GM21825 (cell line): ENCODE results near the gene NPAT.
A peak's percentile ranks its signal among the peaks of the same experiment; 100 is the strongest.
"Not testable (repeated sequence)": the region's sequence is repeated elsewhere in the genome, so short reads cannot be mapped to it uniquely, and the experiment has no call there.

Experiments used
- ATAC-seq: cut with Tn5 transposase; IDR thresholded peaks from one replicate; pipeline ENCODE4 v1.9.1; 2021; ENCODE audit warnings: mild to moderate bottlenecking, moderate library complexity; ENCODE audit not compliant: unreplicated experiment

NPAT gene

DNA sequence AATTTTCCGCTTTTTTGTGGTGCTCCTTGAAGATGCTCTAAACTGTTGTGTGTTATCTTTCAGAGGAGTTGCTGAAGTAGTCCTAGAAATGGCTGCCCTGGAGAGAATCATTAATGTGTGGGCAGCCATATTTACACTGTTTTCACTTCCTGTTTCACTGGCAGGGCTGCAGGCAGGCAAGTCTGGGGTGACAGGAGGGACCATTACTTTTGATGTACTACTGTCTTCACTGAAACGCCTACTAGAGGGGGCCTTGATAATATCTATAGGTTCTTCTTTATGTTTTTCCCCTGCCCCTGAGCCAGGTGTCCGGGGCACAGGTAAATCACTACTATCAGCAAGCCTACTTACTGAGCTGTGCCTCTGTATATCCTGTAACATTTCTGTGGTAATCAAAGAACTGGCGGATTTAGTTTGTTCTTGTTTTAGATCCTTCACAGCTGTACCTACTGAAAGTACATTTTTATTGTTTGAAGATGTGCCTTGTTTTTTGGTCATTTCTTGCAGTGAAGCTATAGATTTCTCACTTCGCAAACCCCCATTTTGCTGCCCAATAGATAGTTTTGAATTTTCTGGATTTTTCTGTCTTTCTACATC is 61.4 kb downstream of the NPAT start:
- peak; percentile 97 for ATAC-seq

- ATAC-seq = no peak
These were observed 67.8 kb downstream of the NPAT start for GRCh38 chr11:108154591-108154990.

GRCh38 chr11:108148556-108148955 is 73.9 kb downstream of the NPAT start:
- ATAC-seq = no peak

- ATAC-seq = no peak
These were observed 75.3 kb downstream of the NPAT start for GRCh38 chr11:108147150-108147549.

DNA sequence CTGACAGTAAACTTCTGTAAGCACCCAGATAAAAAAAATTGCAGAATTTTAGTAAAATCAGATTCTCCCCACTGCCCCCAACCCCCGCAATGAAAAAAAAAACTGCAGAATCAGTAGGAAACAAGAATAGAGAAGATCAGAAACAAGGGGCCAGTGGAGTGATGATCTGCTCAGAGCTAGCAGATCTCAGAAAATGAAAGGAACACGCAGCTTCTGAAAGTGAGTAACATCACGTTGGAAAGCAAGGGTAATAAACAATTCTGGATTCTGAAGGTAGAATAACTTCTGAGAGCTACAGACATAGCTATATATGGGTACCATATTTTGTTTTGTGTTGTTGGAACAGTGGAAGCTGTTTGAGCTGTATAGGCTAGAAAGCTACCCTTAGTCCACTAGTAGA is 77.8 kb downstream of the NPAT start:
- no peak for ATAC-seq

- no peak for ATAC-seq
These were observed 80.1 kb downstream of the NPAT start for GRCh38 chr11:108142304-108142703.

DNA sequence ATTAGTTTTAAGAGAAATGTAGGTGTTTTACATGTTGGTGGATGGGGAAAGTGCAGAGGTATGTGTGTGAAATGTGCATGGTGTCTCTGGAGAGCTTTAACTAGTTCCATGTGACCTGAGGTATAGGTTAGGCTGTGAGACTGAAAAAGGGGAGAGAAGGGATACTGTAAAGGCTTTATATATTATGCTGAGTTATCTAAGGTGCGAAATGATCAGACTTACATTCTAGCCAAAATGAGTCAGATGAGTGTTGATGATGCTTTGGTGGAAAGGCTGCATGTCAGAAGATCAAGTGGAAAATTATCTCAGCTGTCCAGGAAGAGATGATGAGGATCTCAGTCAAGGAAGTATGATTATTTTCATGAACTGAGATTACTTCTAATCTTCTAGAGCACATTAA is 85.2 kb downstream of the NPAT start:
- no peak for ATAC-seq

- no peak for ATAC-seq
These were observed 86.4 kb downstream of the NPAT start for GRCh38 chr11:108135845-108136544.

GRCh38 chr11:108132993-108133538 is 89.4 kb downstream of the NPAT start:
- ATAC-seq = not testable (repeated sequence)

- no peak for ATAC-seq
These were observed 90.4 kb downstream of the NPAT start for GRCh38 chr11:108131993-108132392.

DNA sequence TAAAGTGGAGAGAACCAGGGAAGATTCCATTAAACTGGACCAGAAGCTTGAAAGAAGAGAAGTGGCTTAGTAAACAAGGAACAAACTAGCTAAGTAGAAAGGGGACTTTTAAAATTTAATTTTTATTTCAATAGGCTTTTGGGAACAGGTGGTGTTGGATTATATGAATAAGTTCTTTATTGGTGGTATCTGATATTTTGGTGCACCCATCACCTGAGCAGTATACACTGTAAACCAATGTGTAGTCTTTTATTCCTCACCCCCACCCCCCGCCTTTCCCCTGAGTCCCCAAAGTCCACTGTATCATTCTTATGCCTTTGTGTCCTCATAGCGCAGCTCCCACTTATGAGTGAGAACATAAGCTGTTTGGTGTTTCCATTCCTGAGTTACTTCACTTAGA is 93.7 kb downstream of the NPAT start:
- ATAC-seq = no peak

DNA sequence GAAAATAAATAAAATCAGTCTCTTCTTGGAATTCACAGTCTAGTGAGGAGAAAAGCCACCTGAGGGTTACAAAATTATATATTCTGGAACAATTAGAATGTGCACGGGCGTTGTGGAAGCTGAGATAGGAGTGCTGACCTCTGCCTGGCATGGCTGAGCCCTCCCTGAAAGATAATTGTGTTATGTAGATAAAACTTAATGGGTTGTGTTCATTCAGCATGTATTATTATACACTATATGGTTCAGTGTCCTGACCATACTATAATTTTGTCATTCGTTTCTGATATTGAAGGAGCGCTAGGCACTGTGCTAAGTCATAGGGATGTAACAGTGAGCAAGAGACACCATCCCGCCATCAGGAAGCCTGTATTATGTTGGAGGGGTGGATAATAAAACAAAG is 97.3 kb downstream of the NPAT start:
- no peak for ATAC-seq

DNA sequence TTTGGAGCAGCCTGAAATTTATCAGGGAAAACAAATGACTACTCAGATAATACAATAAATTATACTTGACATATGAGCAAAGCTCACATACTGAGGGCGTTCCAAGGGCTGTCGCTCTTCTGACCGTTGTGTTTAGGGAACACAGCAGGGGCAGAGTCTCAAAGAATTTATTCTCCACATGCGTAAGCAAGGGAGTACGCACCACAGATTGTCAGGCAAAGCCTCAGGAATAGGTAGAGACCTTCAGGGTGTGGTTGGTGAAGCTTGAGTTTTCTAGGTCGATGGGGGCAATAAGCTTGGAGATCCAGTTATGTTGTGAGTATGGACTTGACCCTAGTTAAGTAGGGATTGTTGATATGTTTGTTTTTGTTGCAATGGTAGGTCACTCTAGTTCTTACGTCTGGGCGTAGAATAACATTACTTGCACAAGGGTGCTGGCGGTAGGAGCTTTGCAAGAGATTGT is 100.2 kb downstream of the NPAT start:
- ATAC-seq = no peak

DNA sequence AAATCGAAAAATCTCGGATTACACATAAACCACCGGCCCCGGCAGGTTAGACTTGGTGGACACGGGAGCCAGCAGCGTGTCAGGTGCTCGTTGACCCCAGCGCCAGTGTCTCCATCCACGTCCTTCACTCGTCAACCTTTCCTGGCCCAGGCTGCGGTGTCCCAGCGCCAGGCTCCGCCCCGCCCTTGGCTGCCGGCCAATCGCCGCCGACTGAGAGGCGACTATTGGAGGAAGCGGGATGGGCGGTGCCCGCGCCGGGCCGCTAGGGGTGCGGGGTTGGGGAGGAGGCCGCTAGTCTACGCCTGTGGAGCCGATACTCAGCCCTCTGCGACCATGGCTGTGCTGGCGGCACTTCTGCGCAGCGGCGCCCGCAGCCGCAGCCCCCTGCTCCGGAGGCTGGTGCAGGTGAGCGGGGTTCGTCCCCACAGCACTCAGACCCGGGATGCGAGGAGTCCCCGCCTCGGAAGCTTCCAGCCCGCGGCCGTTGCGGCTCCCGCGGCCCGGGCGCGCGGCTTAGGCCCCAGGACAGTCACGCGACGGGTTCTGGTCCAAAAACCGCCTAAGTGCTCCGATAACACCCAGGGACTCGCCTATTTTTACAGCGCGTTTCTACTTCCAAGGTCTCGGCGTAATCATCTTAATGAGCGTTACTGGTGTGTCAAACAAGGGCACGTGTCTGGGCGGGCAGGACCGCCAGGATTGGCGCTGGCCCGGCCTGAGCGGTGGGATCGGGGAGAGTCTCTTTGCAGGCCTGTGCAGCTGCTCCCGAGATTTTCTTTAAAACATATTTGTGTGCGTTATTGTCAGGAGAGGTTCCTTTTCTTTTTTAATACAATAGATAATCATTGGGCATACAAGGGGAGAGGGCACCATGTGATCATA is 100.9 kb downstream of the NPAT start, which contains the start of gene ACAT1:
TSS of gene ACAT1 (plus strand) at position 294 of the 882 bp plus-strand sequence. CDS start at position 334, 40 bp downstream.
- peak; percentile 96 for ATAC-seq

DNA sequence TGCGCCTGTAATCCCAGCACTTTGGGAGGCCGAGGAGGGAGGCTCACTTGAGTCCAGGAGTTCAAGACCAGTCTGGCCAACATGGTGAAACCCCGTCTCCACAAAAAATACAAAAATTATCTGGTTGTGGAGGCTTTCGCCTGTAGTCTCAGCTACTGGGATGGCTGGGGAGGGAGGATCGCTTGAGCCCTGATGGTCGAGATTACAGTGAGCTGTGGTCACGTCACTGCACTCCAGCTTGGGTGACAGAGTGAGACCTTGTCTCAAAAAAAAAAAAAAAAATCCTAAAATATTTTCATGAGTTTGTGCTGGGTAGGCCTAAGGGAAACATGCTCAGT is 101.5 kb downstream of the NPAT start:
- not testable (repeated sequence) for ATAC-seq

DNA sequence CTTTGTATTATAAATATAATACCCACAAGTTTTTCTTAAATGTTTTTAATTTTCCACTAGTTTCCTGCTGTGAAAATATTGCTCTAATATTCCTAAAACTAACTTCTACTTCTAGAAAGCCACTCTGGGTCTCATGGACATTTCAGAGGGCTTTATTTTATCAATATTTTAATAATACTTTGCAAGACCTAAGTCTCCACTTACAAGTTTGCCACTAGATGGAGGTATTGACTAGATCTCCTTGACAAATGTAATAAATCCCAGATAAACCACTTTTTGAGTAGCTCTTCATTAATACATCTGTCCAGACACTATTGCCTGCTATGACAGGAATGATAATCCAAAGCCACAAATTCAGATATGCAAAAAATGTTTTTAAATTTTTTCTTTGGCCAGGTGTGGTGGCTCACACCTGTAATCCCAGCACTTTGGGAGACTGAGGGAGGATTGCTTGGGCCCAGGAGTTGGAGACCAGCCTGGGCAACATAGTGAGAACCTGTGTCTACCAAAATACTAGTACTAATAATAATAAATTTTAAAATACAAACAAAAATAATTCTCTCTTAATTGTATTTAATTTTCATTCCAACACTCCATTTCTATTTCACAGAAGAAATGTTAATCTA is 104.6 kb downstream of the NPAT start:
- no peak for ATAC-seq

DNA sequence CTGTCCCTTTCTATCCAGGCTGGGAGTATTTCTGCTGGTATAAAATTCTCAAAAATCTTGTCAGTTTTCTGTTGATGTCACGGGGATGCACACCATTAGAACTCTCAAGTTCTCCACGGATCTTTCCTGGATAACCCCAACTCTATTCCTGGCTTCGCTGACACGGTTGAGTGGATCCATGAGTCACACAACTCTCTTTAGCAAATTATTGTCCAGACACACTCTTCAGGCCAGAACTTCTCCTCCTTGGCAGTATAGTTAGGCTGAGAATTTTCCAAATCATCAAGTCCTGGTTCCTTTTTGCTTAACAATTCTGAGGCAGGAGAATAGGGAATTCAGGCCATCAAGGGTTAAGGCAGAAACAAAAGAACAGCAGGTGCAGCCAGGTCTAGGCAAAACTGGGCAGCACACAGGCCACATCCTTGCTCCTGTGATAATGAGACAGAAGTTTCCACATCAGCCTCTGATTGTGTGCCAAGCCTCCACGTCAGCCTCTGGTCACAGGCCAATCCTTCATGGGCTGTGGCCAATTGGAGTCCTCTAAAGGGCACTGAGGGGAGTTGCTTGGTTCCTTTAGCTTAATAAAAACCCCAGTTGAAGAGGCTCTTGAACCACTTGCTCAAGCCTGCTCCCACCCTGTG is 106.8 kb downstream of the NPAT start:
- no peak for ATAC-seq

DNA sequence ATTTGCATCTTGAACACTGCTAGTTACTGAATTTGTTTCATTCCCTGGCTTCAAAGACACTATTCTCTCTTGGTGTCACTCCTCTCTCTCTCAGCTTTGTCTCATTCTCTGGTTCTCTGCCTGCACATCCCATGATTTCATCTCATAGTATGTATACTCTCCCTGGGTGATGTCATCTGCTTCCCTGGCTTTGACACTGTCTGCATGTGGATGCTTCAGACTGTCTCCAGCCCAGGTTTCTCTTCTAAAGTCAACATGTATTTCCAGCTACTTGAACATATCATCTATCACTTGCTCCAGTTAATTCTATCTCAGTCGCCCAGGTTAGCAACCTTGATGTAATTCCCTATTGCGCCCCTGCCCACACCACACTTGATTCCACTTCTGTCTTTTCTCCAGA is 110.4 kb downstream of the NPAT start:
- ATAC-seq = no peak

DNA sequence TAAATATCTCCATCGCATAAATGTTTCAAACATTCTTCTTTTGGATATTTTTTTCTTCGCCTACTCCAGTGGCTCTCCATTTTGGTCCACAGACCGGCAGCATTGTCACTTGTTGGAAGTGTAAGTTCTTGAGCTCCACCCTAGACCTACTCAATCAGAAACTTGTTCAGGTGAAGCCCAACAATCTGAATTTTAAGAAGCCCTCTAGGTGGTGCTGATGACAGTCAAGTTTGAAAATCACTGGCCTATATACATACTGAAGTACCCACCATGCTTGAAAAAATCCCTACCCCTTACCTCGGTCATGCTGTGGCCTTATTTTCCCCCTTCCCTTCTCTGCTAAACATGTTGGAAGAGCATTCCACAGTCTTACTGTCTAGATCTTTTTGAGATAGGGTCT is 111.3 kb downstream of the NPAT start:
- ATAC-seq = no peak
